Gastroesophageal sphincter (tissue), 3 donors: Measurements from ENCODE around the gene HPGD.

ENCODE experiments used
- CTCF ChIP-seq, 4 experiments: fragments of 200-600 bp in 2 of 4; fragments of 450-650 bp in 2 of 4; sonication (generic) in 1 of 4; IDR thresholded peaks; one replicate each; pipeline ENCODE4 v1.5.1; 2017 to 2019; ENCODE audit warnings: antibody characterized with exemption in 4 of 4, mild to moderate bottlenecking in 2 of 4, moderate library complexity in 2 of 4
- POLR2A ChIP-seq, 2 donors: fragments of 450-650 bp; IDR thresholded peaks; one replicate each; pipeline ENCODE4 v1.6.1; 2017; ENCODE audit warnings: antibody characterized with exemption in 2 of 2, mild to moderate bottlenecking in 2 of 2, moderate library complexity in 1 of 2
- POLR2AphosphoS5 ChIP-seq: sonication (generic); formaldehyde crosslinking; IDR thresholded peaks from one replicate; pipeline ENCODE4 v1.6.1; 2017; ENCODE audit warnings: antibody characterized with exemption

DNA sequence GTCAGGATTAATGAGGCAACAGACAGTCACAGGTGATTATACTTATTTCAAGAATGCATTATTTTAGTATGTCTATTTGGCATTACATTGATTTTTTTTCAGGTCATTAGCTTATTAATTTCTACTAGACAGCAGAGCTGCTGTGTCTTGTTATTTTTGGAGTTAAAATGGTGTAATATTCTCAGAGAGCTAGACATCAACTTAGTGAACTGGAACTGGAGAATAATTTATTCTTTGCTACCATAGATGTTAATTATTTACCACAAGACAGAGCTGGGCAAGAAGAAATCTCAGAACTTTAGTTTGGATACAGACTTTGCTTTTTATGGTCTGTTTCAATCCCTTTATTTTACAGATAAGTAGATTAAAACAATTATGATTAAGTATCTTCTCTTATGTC, 10.2 kb upstream of the HPGD start:
- no peak for TF ChIP-seq CTCF (IDR thresholded peaks at IDR 0.05)
- no peak for TF ChIP-seq POLR2AphosphoS5
- no peak for TF ChIP-seq POLR2A (IDR thresholded peaks at IDR 0.05)
